ENCODE measurements around the gene SEC24B.

Gene SEC24B

GRCh38 chr4:109433205-109434006, at the start of gene SEC24B:
SEC24B (plus strand) TSS chr4:109433815; CDS start chr4:109433870, 55 bp downstream.
- DNase-seq (ENCODE audit: low read depth, low spot score) = peak; percentile 89

GRCh38 chr4:109383823-109384222, 49.8 kb upstream of the SEC24B start:
- no peak for DNase-seq (ENCODE audit: low read depth, low spot score)

- no peak for DNase-seq (ENCODE audit: low read depth, low spot score)
Observed at GRCh38 chr4:109385260-109385659, 48.4 kb upstream of the SEC24B start.

GRCh38 chr4:109389369-109390114, 44.1 kb upstream of the SEC24B start:
- DNase-seq (ENCODE audit: low read depth, low spot score) = peak; percentile 20

GRCh38 chr4:109390115-109390768, 43.4 kb upstream of the SEC24B start:
- DNase-seq (ENCODE audit: low read depth, low spot score) = no peak

GRCh38 chr4:109395694-109396093, 37.9 kb upstream of the SEC24B start:
- DNase-seq (ENCODE audit: low read depth, low spot score) = peak; percentile 26

GRCh38 chr4:109398928-109399327, 34.7 kb upstream of the SEC24B start:
- DNase-seq (ENCODE audit: low read depth, low spot score) = no peak

GRCh38 chr4:109406337-109406931, 27.2 kb upstream of the SEC24B start:
- DNase-seq (ENCODE audit: low read depth, low spot score) = no peak

GRCh38 chr4:109407027-109407737, 26.4 kb upstream of the SEC24B start:
- DNase-seq (ENCODE audit: low read depth, low spot score) = no peak

- DNase-seq (ENCODE audit: low read depth, low spot score) = peak; percentile 60
Observed at GRCh38 chr4:109408711-109409110, 24.9 kb upstream of the SEC24B start.

- DNase-seq (ENCODE audit: low read depth, low spot score) = no peak
Observed at GRCh38 chr4:109410226-109410625, 23.4 kb upstream of the SEC24B start.

- no peak for DNase-seq (ENCODE audit: low read depth, low spot score)
Observed at GRCh38 chr4:109410776-109411175, 22.8 kb upstream of the SEC24B start.

GRCh38 chr4:109411964-109412363, 21.7 kb upstream of the SEC24B start:
- no peak for DNase-seq (ENCODE audit: low read depth, low spot score)

- DNase-seq (ENCODE audit: low read depth, low spot score) = no peak
Observed at GRCh38 chr4:109412776-109413175, 20.8 kb upstream of the SEC24B start.

- DNase-seq (ENCODE audit: low read depth, low spot score) = no peak
Observed at GRCh38 chr4:109414938-109415337, 18.7 kb upstream of the SEC24B start.

- no peak for DNase-seq (ENCODE audit: low read depth, low spot score)
Observed at GRCh38 chr4:109418588-109418987, 15.0 kb upstream of the SEC24B start.

- DNase-seq (ENCODE audit: low read depth, low spot score) = peak; percentile 90
Observed at GRCh38 chr4:109419679-109420078, 13.9 kb upstream of the SEC24B start.

GRCh38 chr4:109424093-109424841, 9.3 kb upstream of the SEC24B start:
- DNase-seq (ENCODE audit: low read depth, low spot score) = peak; percentile 62

GRCh38 chr4:109425405-109425804, 8.2 kb upstream of the SEC24B start:
- no peak for DNase-seq (ENCODE audit: low read depth, low spot score)

- no peak for DNase-seq (ENCODE audit: low read depth, low spot score)
Observed at GRCh38 chr4:109429545-109429944, 4.1 kb upstream of the SEC24B start.

- DNase-seq (ENCODE audit: low read depth, low spot score) = no peak
Observed at GRCh38 chr4:109432203-109432602, 1.4 kb upstream of the SEC24B start.

Measured in ELF-1 (cell line).